Measurements from ENCODE around the gene MYO18A. TPM values are rescaled to one million over a fixed set of nuclear protein-coding genes. Genes with fewer than 3 reads are reported as not detected.

MYO18A gene
- total RNA-seq, 1 donor from 2014 or later, result 45.9 TPM

Other genes starting within 250 kb of the MYO18A start
- 41.6 and 46.7 TPM in 2 replicates for gene PHF12, start 228.9 kb downstream of the MYO18A start, total RNA-seq
- not detected in 2 replicates for gene SEZ6, start 174.4 kb downstream of the MYO18A start, total RNA-seq
- 1.8 and 2.6 TPM in 2 replicates for gene PIPOX, start 137.3 kb downstream of the MYO18A start, total RNA-seq
- not detected in 2 replicates for gene CRYBA1, start 66.5 kb upstream of the MYO18A start, total RNA-seq
- 73.7 and 79.8 TPM in 2 replicates for gene NUFIP2, start 113.8 kb upstream of the MYO18A start, total RNA-seq
- gene TAOK1, start 210.0 kb upstream of the MYO18A start, total RNA-seq, result 98.2 and 100 TPM in 2 replicates